ENCODE measurements around the gene TMIGD2. TPM values are rescaled to one million over a fixed set of nuclear protein-coding genes. Genes with fewer than 3 reads are reported as not detected.
A peak's percentile ranks its signal among the peaks of the same experiment; 100 is the strongest.
"Not testable (repeated sequence)": the region's sequence is repeated elsewhere in the genome, so short reads cannot be mapped to it uniquely, and the experiment has no call there.

TMIGD2 gene
- polyA plus RNA-seq, 2 donors: 0.31 to 0.47 TPM

- H3K27me3 ChIP-seq (ENCODE audit: control insufficient read depth in 1 of 2, insufficient read depth in 2 of 2, low read length in 2 of 2): no peaks in the 10 kb centered on the region
- H3K9me3 ChIP-seq (ENCODE audit: control insufficient read depth in 2 of 2, insufficient read depth in 1 of 2, low read depth in 1 of 2, low read length in 1 of 2): peaks cover 0 to 6% of the 10 kb centered on the region in 2 donors
- 97 to 99% methylated on average over 4 of the region's 4 CpGs for WGBS, 2 donors
- H3K36me3 ChIP-seq (ENCODE audit: control insufficient read depth in 2 of 2, insufficient read depth in 2 of 2, low read length in 1 of 2): peaks cover 20 to 50% of the 10 kb centered on the region in 2 donors
- no peak overlapping the region for H3K27ac ChIP-seq (ENCODE audit: low read depth in 2 of 2, low read length in 1 of 2)
- no peak overlapping the region for H3K4me3 ChIP-seq (ENCODE audit: low read depth in 1 of 2, low read length in 2 of 2)
- no peaks in the 10 kb centered on the region for H3K4me1 ChIP-seq (ENCODE audit: control insufficient read depth in 2 of 2, insufficient read depth in 2 of 2, low read length in 1 of 2)
These were observed 45.6 kb downstream of the TMIGD2 start for GRCh38 chr19:4256563-4256962.

- Histone ChIP-seq H3K36me3 (ENCODE audit: control insufficient read depth in 2 of 2, insufficient read depth in 2 of 2, low read length in 1 of 2) (peaks cover 11 to 24% of the 10 kb centered on the region in 2 donors), H3K9me3 (ENCODE audit: control insufficient read depth in 2 of 2, insufficient read depth in 1 of 2, low read depth in 1 of 2, low read length in 1 of 2) (no peaks in the 10 kb centered on the region), H3K4me1 (ENCODE audit: control insufficient read depth in 2 of 2, insufficient read depth in 2 of 2, low read length in 1 of 2) (no peaks in the 10 kb centered on the region), H3K4me3 (ENCODE audit: low read depth in 1 of 2, low read length in 2 of 2) (peak within 1 kb of the TSS; percentile 50 to 70), H3K27ac (ENCODE audit: low read depth in 2 of 2, low read length in 1 of 2) (peak within 1 kb of the TSS; percentile 97 to 98), H3K27me3 (ENCODE audit: control insufficient read depth in 1 of 2, insufficient read depth in 2 of 2, low read length in 2 of 2) (no peaks in the 10 kb centered on the region)
- 0 to 1% methylated on average over 42 to 45 of the region's 45 CpGs for WGBS, 2 donors
These were observed 55.2 kb downstream of the TMIGD2 start, which contains the start of gene YJU2 for GRCh38 chr19:4246767-4247593. YJU2 (plus strand) TSS chr19:4247080; CDS start chr19:4247147, 67 bp downstream.

GRCh38 chr19:4245938-4246337 lies 56.3 kb downstream of the TMIGD2 start:
- H3K27me3 ChIP-seq (ENCODE audit: control insufficient read depth in 1 of 2, insufficient read depth in 2 of 2, low read length in 2 of 2); H3K27ac ChIP-seq (ENCODE audit: low read depth in 2 of 2, low read length in 1 of 2); H3K4me3 ChIP-seq (ENCODE audit: low read depth in 1 of 2, low read length in 2 of 2); H3K4me1 ChIP-seq (ENCODE audit: control insufficient read depth in 2 of 2, insufficient read depth in 2 of 2, low read length in 1 of 2); H3K9me3 ChIP-seq (ENCODE audit: control insufficient read depth in 2 of 2, insufficient read depth in 1 of 2, low read depth in 1 of 2, low read length in 1 of 2): not testable (repeated sequence)
- 97 to 99% methylated on average over 6 of the region's 6 CpGs for WGBS, 2 donors
- peaks cover 7 to 19% of the 10 kb centered on the region in 2 donors for H3K36me3 ChIP-seq (ENCODE audit: control insufficient read depth in 2 of 2, insufficient read depth in 2 of 2, low read length in 1 of 2)

Other genes with a start within 250 kb of the TMIGD2 start
- 10 to 100 TPM; 22.4 to 29.7 TPM for gene ZBTB7A, start 235.5 kb downstream of the TMIGD2 start, polyA plus RNA-seq
- gene MAP2K2, start 178.3 kb downstream of the TMIGD2 start, polyA plus RNA-seq: 100 to 1,000 TPM; 120 to 127 TPM
- gene CREB3L3, start 148.8 kb downstream of the TMIGD2 start, polyA plus RNA-seq: not detected
- gene SIRT6, start 119.8 kb downstream of the TMIGD2 start, polyA plus RNA-seq: 10 to 100 TPM; 16.9 to 22.0 TPM
- gene ANKRD24, start 119.7 kb downstream of the TMIGD2 start, polyA plus RNA-seq: under 1 TPM; 0.21 to 0.59 TPM
- gene EBI3, start 72.9 kb downstream of the TMIGD2 start, polyA plus RNA-seq: under 1 TPM; 0.53 to 0.92 TPM
- 10 to 100 TPM; 25.9 to 27.7 TPM for gene YJU2, start 55.3 kb downstream of the TMIGD2 start, polyA plus RNA-seq
- gene SHD, start 23.1 kb downstream of the TMIGD2 start, polyA plus RNA-seq: under 1 TPM in 1 of 2 donors, not detected in 1; 0.04 TPM
- 1 to 10 TPM in 1 of 2 donors, under 1 TPM in 1; 0.19 to 1.2 TPM for gene FSD1, start 2.2 kb upstream of the TMIGD2 start, polyA plus RNA-seq
- 100 to 1,000 TPM in 1 of 2 donors, 10 to 100 TPM in 1; 99.2 to 126 TPM for gene STAP2, start 36.4 kb upstream of the TMIGD2 start, polyA plus RNA-seq
- gene MPND, start 41.2 kb upstream of the TMIGD2 start, polyA plus RNA-seq: 10 to 100 TPM; 13.5 to 15.5 TPM
- gene SH3GL1, start 98.2 kb upstream of the TMIGD2 start, polyA plus RNA-seq: 100 to 1,000 TPM; 123 to 242 TPM
- gene CHAF1A, start 100.3 kb upstream of the TMIGD2 start, polyA plus RNA-seq: 10 to 100 TPM; 10.8 to 11.7 TPM
- 10 to 100 TPM; 71.3 to 82.8 TPM for gene UBXN6, start 155.4 kb upstream of the TMIGD2 start, polyA plus RNA-seq
- 10 to 100 TPM; 23.3 to 57.5 TPM for gene HDGFL2, start 169.9 kb upstream of the TMIGD2 start, polyA plus RNA-seq
- gene PLIN4, start 216.1 kb upstream of the TMIGD2 start, polyA plus RNA-seq: 1 to 10 TPM; 2.8 to 4.1 TPM
- gene PLIN5, start 232.8 kb upstream of the TMIGD2 start, polyA plus RNA-seq: 1 to 10 TPM; 2.7 to 4.9 TPM
- gene LRG1, start 237.6 kb upstream of the TMIGD2 start, polyA plus RNA-seq: 10 to 100 TPM; 12.7 to 20.1 TPM